H1 (cell line): ENCODE data around the gene UBAC1. TPM values are rescaled to one million over a fixed set of nuclear protein-coding genes. Genes with fewer than 3 reads are reported as not detected.

ENCODE experiments used
- ATF2 ChIP-seq: IDR thresholded peaks from 2 replicates; pipeline ENCODE4 v1.6.1; 2012; ENCODE audit warnings: low read length, inconsistent platforms
- PHF8 ChIP-seq: fragments of 200-600 bp; sonication (generic); conservative IDR thresholded peaks from 2 replicates; pipeline ENCODE4 v1.7.1; 2012; ENCODE audit warnings: low read depth, mild to moderate bottlenecking, inconsistent platforms, low read length, moderate library complexity
- SP1 ChIP-seq: IDR thresholded peaks from 2 replicates; pipeline ENCODE4 v1.6.1; 2011; ENCODE audit warnings: low read depth, low read length
- TAF7 ChIP-seq: optimal IDR thresholded peaks from 2 replicates; pipeline ENCODE3; 2011; ENCODE audit warnings: low read depth, mild to moderate bottlenecking, inconsistent platforms, low read length, moderate library complexity, borderline replicate concordance
- polyA plus RNA-seq, 7 experiments: library from polyadenylated mRNA; depleted of rRNA in 3 of 7; stranded (reverse) in 5 of 7; unstranded in 2 of 7; fragments of >200 nt in 5 of 7; fragments of 200-250 nt in 2 of 7; gene quantifications; 1 replicate in 5 of 7; 2 replicates in 1 of 7; 4 replicates in 1 of 7; pipeline versions ENCODE4 v1.2.1 to v1.2.3, GENCODE V29; 2011 to 2013; ENCODE audit warnings: missing spikeins in 2 of 7, mixed read lengths in 2 of 7
- total RNA-seq: library from RNA; stranded (reverse); fragmentation: NEBNext Ultra II Directional; extraction: Animal tissue kit (Norgen Biotek cat#: 25700); gene quantifications from 2 replicates; pipeline ENCODE4 v1.2.1, GENCODE V29; 2021

The UBAC1 gene
- total and polyA plus RNA-seq, 2 of the 8 experiments (the other 6 are each of a cell fraction or from before 2014, with no cell fraction given): 59.3 to 85.2 TPM

- no peak for TF ChIP-seq TAF7
- TF ChIP-seq ATF2: no peak
- no peak for TF ChIP-seq SP1
- no peak for TF ChIP-seq PHF8
Observed at GRCh38 chr9:135985459-135985774, 24.2 kb upstream of the UBAC1 start (continued).
